GM21717 (cell line): ENCODE measurements around the gene PRDM16.

ENCODE experiments used
- ATAC-seq: cut with Tn5 transposase; IDR thresholded peaks from one replicate; pipeline ENCODE4 v1.9.1; 2021; ENCODE audit warnings: mild to moderate bottlenecking, moderate library complexity; ENCODE audit not compliant: unreplicated experiment

The PRDM16 gene

DNA sequence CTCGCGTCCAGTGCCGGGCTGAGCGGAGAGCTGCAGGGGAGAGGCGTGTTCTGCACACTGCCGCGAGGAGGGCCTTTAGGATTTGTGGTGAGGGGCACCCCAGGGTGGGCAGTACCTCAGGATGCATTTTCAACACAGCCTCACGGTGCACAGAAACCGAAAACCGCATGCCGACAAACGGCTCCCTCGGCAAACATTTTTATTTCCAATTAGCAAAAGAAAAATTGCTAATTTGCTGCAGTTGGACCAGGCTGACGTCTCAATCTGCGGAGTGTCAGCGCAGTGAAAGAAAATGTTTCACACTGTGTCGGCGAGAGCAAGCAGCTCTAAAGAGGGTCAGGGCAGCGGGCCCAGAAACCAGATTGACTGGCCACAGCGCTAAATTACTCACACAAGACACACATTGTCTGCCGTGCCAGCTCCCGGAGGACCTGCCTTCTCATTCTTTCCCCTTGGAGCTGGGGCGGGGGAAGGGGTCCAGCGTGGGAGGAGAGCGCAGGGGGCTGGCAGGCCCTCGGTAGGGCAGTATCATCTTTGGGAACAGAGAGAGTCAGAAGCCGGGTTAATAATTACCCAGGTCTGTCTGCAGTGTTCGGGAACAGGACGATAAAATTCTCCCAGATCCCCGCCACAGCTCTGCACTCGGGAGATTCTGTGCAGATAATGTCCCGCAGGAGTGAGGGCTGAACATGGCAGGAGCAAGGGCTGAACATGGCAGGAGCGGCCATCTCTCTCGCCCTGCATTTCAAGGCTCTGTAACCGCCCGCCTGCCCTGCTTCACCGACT, 150.2 kb downstream of the PRDM16 start:
- no peak for ATAC-seq

DNA sequence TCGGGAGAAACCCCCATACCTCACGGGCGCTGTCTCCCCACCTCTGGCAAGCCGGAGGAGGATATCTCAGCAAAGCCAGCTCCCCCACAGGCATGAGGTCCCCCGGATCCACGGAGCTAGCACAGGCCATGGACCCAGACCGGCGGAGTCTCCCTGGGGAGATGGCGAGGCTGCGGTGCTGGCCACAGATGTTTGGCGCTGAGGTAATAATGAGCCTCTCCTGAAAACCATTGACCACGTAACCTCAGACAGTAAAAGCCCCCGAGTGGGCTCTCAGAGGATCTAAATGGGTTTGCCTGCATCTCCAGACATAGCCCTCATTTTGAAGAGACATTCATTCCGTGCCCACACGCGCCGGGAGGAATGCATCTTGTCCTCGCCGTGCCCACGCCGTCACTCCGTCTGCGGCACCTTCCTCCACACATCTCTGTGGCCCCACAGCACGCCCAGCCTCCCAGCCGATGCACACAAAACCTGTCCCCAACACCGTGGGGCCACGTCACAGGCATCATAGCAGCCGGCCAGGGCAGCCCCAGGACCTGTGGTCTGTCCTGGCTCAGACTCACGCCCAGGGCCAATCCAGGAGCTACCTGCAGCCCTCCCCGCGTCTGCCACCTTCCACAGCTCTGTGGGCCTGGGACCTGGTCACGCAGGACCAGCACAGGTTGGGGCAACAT, 150.9 kb downstream of the PRDM16 start:
- no peak for ATAC-seq

DNA sequence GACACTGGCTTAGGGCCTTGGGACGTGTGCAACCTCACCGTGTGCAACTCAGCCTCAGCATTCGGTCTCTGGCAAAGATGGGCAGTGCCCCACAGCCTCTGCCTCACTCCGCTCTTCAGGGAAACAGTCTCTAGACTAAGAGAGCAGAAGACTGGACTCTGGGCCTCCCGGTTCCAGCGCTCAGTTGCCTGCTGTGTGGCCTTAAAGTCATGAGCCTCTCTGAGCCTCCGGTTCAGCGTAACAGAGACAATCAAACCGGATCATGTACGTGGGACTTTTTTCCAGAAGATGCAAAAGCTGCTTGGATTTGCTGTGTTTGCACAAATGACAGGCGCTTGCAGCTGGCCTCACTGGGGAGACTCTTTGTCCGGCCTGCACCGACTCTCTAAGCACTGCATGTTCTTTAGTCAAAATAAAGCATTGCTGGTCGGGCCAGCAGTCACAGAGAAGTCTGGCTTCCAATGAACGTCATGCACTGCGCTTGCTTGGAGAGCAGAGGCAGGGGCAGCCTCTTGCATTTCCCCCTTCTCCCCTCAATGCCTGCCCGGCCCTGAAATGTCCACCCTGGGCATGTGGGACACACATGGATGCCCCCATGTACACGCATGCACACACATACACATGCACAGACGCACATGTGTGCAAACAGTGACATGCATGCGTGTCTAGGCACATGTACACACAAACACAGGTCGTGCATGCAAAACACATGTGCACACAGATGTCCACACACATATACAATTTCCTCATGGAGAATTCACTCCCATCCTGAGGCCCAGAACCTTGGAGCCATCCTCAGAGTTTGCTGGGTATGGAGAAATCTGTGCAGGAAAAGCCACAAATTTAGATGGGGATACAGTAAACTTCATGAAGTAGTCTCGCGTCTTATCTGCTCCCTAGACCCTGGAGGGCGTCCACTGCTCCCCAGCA, 152.4 kb downstream of the PRDM16 start:
- no peak for ATAC-seq

DNA sequence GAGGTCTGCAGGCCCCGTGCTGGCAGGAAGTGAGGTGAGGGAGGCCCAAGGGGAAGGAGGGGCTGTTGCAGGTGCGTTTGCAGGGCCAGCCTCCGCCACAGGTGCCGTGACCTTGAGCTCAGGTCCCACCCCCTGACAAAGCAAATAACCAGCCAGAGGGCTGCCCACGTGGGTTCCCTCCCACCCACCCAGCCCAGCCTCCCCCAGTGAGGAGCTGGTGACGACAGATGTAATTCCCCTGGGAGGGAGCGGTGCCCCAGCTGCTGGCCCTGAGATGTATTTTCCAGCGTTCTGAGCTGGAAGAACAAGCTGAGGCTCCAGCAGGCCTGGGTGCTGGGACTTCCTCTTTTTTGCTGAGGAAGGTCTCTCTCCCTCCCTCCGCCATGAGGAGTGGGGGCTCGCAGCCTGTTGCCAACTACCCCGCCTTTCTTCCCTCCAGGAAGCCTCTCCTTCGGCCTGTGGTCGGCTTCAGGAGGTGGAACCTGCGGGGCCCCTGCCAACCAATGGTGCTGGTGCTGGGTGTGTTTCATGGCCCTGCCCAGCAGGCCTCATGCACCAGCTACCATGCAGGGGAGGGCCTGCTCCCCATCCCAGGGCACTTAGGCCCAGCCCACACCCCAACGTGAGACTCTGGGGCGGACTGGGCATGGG, 153.2 kb downstream of the PRDM16 start:
- ATAC-seq, result no peak

DNA sequence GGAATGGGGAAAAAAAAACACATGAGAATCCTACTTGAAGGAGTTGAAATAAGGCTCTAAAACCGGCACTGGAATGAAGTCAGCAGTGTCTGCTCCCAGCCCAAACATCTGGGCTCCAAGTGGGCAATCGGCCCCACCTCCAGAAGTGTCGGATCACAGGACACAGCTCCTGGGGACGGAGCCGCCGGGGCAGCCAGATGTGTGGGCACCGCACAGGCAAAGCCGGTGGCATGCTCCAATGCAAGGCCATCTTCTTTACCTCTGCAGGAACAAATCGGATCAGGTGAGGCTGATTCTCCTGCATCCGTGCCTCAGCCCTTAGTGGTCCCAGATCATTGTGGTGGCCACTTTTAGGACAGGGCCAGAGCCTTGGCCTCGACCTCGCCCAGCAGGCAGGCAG, 156.7 kb downstream of the PRDM16 start:
- no peak for ATAC-seq

DNA sequence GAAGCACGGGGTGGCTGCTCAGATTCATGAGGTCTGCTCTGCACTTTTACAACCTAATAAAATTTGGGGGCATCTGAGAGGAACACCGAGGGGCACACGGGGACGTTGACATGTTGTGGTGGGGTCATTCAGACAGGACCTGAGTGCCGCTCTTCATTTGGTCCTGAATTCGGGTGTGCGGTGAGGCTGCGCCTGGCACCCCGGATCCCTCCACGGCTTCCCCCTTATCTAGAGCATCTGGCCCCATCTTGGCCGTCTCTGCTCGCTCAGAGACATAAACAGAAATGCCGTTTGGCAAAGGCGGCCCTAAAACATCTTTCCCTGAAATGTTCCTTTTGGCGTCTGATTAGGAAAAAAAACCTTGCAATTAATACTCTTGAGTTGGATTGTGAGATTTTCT, 157.2 kb downstream of the PRDM16 start:
- no peak for ATAC-seq

DNA sequence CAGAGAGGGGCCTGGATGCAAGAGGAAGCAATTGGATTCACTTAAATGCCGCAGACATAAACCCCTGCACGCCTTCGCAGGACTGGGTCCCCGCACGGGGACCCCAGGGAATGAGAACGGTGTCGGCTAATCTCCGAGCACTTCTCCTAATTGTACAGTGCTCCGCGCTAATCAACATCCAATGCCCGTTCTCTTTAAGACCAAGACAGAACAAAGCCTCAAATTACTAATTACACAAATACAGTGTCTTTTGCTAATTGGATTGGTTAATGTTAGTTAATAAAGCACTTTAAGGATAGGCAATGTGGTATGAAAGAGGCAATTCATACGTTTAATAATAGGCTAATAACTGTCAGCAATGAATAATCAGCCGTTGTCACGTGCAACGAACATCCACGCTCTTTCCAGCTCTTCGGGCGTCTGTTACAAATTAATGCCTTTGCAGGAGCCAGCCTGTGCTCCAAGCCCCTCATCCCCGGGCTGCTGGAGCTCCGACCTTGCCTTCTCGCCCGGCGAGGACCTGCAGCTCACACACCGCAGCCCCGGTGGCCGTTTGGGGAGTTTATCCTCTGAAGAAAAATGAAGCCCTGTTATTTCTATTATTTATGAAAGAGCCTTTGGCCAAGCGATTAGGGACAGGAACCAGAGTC, 157.8 kb downstream of the PRDM16 start:
- no peak for ATAC-seq

DNA sequence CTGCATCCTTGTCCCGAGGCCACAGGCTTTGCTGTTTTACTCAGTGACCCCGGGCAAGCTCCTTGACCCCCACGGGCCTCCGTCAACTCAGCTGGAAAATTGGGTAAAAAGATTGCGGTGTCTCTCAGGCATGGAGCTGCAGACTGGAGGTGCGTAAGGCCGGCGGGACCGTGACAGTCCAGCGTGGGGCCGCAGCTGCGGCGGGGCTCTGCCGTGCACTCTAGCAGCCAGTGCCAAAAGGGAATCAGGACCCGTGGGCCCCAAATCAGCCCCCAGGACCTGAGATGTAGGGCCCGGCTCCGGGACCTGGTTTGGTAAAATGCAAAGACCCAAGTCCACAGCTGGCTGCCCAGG, 158.3 kb downstream of the PRDM16 start:
- ATAC-seq, result no peak

DNA sequence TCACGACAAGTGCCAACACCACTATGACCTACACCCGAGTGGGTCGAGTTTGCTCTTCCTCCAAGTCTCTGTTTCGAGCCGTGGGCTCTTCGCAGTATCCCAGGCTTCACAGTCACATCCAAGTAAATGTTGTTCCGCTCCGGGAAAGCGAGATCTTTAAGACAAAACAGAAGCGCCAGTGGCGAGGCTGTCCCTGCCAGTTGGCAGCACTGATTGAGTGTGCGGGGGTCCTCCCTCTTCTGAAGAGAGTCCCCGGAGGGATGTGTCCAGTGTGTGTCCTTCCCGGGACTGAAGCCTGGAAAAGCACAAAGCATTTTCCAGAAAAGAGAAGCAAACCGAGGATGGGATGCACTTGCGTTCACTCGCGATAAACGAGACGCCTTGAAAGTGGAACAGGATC, 158.9 kb downstream of the PRDM16 start:
- no peak for ATAC-seq

DNA sequence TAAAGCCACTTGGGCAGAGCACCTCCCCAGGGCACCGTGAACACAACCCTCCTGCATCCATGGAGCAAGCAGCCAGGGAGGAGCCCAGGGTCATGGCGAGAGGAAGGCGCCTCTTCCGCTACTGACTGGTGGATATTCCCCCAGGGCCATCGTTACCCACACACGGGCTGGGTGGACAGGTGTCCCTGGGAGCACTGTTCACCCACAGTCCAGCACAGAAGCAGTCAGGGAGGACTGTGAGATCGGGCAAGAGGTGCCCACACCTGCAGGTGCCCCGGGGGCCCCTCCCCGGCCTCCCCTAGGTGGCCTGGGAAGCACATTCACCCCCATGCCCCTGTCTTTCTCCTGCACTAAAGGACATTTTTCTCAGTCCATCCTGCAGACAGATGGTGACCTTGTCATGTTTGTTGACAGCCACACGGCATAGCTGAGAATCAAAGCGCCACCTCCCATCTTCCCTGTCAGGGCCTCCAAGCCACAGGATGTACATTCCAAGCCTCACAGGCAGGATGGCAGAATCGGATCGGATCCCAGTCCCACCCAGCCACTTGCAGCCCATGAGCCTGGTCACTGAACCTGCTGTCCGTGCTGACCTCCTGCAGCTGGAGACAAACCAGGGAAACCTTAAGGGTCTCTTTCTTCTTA, 160.2 kb downstream of the PRDM16 start:
- no peak for ATAC-seq

DNA sequence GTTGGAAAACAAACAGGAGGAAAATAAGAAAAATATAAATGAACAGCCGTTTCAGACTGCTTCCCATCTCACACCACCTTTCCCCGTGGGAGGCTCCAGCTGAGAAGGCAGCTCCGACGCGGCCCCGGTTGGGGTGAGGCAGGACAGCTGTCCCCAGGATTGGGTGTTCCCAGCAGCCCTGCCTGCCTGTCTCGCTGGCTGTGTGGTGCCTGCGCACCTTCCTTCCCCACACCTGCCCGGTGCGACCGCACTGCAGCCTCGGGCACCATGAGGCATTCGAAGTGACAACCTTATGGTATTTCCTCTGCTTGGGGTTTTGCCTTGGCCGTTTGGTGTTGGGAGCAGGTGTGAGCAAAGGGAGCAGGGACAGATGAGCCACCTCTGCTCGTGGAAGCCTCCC, 161.6 kb downstream of the PRDM16 start:
- no peak for ATAC-seq

DNA sequence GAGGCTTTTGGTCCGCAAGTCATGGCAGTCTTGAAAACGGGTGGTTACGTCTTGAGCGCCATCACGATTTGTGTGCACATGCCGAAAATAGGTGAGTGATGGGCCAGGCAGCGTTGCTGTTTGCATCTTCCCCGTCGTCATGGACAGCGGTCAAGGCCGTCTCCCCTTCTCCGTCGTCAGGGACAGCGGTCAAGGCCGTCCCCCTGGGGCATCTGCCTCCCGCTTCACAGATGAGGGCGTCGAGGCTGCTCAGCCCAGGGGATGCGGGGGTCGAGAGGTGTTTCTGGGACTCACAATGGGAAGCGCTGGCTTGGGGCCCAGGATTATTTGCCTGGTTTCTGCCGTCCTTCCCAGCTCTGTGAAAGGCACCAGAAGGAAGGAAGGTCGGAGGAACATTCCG, 162.2 kb downstream of the PRDM16 start:
- ATAC-seq, result no peak

DNA sequence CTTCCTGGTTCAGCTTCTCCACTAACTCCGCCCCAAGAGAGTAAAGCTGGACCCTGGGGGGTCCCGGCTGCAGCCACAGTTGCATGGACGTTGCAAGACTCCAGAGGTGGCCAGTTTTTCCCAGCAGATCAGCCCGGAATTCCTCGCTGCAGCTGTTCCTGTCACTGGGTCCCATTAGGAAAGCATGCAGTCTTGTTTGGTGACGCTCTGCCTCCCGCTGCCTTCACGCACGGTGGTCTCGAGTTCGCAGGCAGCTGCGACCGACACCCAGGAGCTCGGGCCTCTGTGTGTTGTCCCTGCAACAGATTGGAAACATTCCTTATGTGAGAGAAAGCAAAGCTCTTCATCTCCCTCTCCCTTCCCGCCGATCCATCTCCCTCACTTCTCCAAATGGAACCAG, 162.8 kb downstream of the PRDM16 start:
- ATAC-seq, result no peak

DNA sequence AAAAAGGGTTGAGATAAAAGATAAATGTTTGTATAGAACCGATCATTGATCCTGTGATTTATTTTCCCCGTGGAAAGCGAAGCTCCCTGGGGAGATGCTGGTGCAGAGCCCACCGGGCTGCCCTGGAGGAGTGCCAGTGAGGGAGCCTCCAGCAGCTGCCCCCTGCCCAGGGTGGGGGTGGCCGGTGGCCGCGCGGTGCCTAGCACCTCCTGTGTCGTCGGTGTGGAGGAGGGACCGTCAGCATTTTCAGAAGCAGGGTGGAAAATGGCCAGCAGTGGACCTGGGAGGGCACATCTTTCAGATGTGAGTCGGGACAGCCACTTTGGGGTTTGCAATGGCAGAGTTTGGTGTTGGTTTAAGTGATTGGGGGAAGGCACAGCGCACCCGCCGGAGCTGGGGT, 164.0 kb downstream of the PRDM16 start:
- no peak for ATAC-seq

DNA sequence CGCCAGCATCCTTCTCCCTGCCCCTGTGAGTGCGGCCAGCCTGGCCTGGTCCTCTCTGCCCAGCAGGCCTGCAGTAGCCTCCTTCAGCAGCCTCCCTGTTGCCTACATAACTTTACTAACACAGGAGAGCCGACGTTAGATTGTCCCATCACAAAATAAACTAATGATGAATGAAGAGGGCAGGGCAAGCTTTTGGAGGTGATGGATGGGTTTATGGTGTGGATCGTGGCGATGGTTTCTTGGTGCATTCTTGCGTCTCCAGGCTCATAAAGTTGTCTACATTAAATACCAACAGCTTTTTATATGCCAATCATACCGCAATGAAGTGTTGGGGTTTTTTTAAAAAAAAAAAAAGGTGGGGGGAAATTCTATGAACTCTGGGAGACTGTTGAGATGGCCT, 164.5 kb downstream of the PRDM16 start:
- no peak for ATAC-seq

DNA sequence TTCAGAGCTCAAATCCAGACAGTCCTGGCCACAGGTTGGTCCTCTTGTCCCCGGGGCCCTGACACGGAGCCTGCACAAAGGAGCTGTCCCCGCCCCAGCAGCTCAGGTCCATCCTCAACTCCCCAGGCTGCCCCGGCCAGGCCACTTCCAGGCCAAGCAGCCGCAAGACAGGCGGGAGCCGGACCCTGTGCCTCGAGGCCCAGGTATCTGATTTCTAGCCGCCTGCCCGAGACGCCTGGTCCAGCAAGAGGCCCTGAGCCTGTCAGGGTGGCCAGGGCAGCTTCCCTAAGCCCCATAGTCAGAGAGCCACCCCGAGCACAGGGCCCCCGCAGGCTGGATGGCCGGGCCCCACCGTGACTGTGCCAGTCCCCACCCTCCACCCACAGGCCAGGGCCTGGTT, 165.3 kb downstream of the PRDM16 start:
- no peak for ATAC-seq

DNA sequence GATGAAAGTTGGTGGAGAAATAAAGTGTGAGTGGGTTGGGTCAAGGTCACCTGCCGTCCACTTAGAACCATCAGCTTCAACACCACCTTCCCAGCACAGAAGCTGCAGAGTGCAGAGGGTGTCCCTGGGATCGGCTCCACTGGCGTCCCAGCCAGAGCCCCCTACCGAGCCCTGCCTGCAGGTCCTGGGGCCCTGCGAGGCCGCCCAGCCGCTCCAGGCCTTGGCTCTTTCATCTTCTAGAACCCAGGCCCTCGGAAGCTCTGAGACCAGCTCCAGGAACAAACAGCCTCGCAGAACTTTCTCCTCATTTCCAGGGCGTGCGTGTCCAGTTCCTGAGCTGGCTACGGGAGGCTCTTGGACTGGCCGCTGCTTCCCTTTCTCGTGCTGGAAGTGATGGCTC, 166.0 kb downstream of the PRDM16 start:
- no peak for ATAC-seq

DNA sequence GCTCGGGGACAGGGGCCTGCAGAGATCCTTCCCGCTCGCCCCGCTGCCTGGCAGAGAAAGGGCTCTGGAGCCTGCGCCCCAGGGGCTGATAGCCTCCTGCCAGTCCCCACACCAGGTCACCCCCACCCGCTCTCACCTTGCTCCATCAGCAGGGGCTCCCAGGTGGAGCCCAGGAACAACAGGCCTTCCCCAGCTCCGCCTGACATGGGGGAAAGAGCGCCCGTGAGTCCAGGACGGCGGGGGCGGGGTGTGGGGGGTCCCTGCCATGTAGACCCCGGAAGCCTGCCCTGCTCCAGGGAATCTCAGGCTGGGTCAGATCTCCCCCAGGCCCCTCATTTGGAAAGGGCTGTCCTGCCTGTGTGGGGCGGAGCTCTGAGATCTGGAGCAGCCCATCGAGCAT, 166.5 kb downstream of the PRDM16 start:
- ATAC-seq, result no peak

DNA sequence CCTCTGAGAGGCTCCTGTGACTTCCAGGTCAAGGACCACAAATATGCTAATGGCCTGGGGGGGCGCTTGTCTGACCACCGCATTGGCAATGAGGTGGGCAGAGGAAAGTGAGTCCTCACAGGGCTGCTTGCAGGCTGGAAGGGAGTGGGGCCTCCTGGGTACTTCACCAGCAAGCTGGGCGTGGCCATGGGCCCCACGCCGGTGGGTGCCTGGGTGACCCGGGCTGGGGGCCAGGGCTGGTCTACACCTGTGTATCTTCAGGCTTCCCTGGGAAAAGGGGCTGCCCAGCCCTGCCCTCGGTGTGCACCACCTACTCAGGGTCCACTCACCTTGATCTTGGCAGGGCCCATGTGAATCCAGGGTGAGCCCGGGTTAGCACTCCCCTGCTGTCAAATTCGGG, 167.4 kb downstream of the PRDM16 start:
- no peak for ATAC-seq

DNA sequence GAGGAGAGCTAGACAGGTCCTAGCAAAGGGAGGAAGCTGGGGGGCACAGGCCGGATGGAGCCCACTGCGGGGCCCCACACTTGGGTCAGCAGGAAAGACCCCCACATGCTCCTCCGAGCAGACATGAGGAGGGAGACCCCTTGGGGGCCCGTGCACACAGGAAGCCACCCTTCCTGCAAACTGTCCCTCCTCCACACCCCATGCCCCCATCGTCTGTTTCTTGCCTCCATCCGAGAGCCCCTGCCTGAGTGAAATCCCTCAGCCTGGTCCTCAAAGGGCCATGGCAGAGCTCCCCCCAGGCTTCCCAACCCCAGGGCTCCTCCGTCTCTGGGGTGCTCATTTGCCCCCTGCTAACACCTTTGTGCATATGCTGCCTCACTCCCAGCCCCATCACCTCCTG, 168.0 kb downstream of the PRDM16 start:
- ATAC-seq, result no peak
